ENCODE results near the gene BACH2. TPM values are rescaled to one million over a fixed set of nuclear protein-coding genes. Genes with fewer than 3 reads are reported as not detected.

Gene BACH2
- total and polyA plus RNA-seq, 4 donors: 0.78 to 17.4 (median 3.2) TPM

DNA sequence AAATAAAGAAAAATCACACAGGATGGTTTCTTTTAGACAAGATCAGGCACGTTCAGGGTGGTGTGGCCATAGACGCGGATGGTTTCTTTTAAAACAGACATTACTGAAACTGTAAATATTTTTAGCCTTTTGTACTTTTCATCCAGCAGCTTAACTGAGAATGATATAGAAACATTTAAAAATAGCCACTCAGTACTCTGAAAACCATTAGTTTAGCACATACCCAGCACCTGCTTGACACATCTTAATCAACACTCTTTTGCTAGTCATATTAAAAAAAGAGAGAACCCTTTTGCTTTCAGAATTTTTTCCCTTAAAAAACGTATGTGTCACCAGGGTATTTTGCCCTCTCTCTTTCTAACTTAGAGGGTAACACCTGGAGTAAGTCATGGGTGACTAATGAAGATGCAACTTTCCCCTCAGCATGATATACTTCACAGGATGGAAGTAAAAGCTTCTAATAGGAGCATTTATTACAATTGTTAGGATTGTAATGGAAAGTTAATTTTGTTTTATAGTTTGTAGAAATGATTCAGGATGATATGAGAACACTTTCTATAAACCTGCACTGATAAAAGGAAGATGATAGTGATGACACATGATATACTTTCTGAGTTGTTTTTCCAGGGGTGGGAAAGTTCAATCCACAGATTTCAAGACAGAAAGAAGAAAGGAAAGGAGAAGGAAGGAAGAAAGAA lies 45.2 kb downstream of the BACH2 start:
- 84 to 89% methylated on average over 4 of the region's 4 CpGs for WGBS, 2 donors
- H3K36me3 ChIP-seq (ENCODE audit: control insufficient read depth in 4 of 4, insufficient read depth in 4 of 4, low read length in 4 of 4): peaks cover 0 to 17% (median 6%) of the 10 kb centered on the region in 4 donors
- H3K27ac ChIP-seq (ENCODE audit: low read depth in 1 of 2, low read length in 1 of 2): no peak overlapping the region
- H3K9me3 ChIP-seq (ENCODE audit: control insufficient read depth in 4 of 4, insufficient read depth in 3 of 4, low read length in 3 of 4): no peaks in the 10 kb centered on the region
- ATAC-seq (ENCODE audit: insufficient read depth, low FRiP score) (no peak), DNase-seq (no peak)
- no peak overlapping the region for H3K9ac ChIP-seq (ENCODE audit: insufficient read depth in 1 of 2, low read length in 2 of 2)
- no peaks in the 10 kb centered on the region for H3K4me1 ChIP-seq (ENCODE audit: control insufficient read depth in 5 of 5, insufficient read depth in 5 of 5, low read length in 5 of 5)
- no peaks in the 10 kb centered on the region for H3K27me3 ChIP-seq (ENCODE audit: control insufficient read depth in 3 of 3, insufficient read depth in 3 of 3, low read length in 2 of 3)
- no peak for TF ChIP-seq CTCF (IDR thresholded peaks at IDR 0.05; ENCODE audit: control extremely low read depth, extremely low read depth)
- H3K4me3 ChIP-seq: no peak overlapping the region

- H3K36me3 ChIP-seq (ENCODE audit: control insufficient read depth in 4 of 4, insufficient read depth in 4 of 4, low read length in 4 of 4): peaks cover 0 to 13% (median 4%) of the 10 kb centered on the region in 4 donors
- DNase-seq (no peak), ATAC-seq (ENCODE audit: insufficient read depth, low FRiP score) (no peak)
- H3K9me3 ChIP-seq (ENCODE audit: control insufficient read depth in 4 of 4, insufficient read depth in 3 of 4, low read length in 3 of 4): no peaks in the 10 kb centered on the region
- no peak for TF ChIP-seq CTCF (IDR thresholded peaks at IDR 0.05; ENCODE audit: control extremely low read depth, extremely low read depth)
- H3K4me3 ChIP-seq: no peak overlapping the region
- H3K27me3 ChIP-seq (ENCODE audit: control insufficient read depth in 3 of 3, insufficient read depth in 3 of 3, low read length in 2 of 3): no peaks in the 10 kb centered on the region
- no peaks in the 10 kb centered on the region for H3K4me1 ChIP-seq (ENCODE audit: control insufficient read depth in 5 of 5, insufficient read depth in 5 of 5, low read length in 5 of 5)
- H3K27ac ChIP-seq (ENCODE audit: low read depth in 1 of 2, low read length in 1 of 2): no peak overlapping the region
- no peak overlapping the region for H3K9ac ChIP-seq (ENCODE audit: insufficient read depth in 1 of 2, low read length in 2 of 2)
- 89 to 94% methylated on average over 2 of the region's 2 CpGs for WGBS, 2 donors
Observed at GRCh38 chr6:90250405-90250804, 46.2 kb downstream of the BACH2 start.

- H3K9me3 ChIP-seq (ENCODE audit: control insufficient read depth in 4 of 4, insufficient read depth in 3 of 4, low read length in 3 of 4): no peaks in the 10 kb centered on the region
- H3K36me3 ChIP-seq (ENCODE audit: control insufficient read depth in 4 of 4, insufficient read depth in 4 of 4, low read length in 4 of 4): peaks cover 0 to 11% (median 4%) of the 10 kb centered on the region in 4 donors
- no peak overlapping the region for H3K9ac ChIP-seq (ENCODE audit: insufficient read depth in 1 of 2, low read length in 2 of 2)
- no peaks in the 10 kb centered on the region for H3K27me3 ChIP-seq (ENCODE audit: control insufficient read depth in 3 of 3, insufficient read depth in 3 of 3, low read length in 2 of 3)
- no peak overlapping the region for H3K27ac ChIP-seq (ENCODE audit: low read depth in 1 of 2, low read length in 1 of 2)
- no peaks in the 10 kb centered on the region for H3K4me1 ChIP-seq (ENCODE audit: control insufficient read depth in 5 of 5, insufficient read depth in 5 of 5, low read length in 5 of 5)
- DNase-seq (no peak), ATAC-seq (ENCODE audit: insufficient read depth, low FRiP score) (no peak)
- 95 to 99% methylated on average over 8 of the region's 8 CpGs for WGBS, 2 donors
- no peak overlapping the region for H3K4me3 ChIP-seq
- TF ChIP-seq CTCF (IDR thresholded peaks at IDR 0.05; ENCODE audit: control extremely low read depth, extremely low read depth): no peak
Observed at GRCh38 chr6:90249458-90249857, 47.2 kb downstream of the BACH2 start.

DNA sequence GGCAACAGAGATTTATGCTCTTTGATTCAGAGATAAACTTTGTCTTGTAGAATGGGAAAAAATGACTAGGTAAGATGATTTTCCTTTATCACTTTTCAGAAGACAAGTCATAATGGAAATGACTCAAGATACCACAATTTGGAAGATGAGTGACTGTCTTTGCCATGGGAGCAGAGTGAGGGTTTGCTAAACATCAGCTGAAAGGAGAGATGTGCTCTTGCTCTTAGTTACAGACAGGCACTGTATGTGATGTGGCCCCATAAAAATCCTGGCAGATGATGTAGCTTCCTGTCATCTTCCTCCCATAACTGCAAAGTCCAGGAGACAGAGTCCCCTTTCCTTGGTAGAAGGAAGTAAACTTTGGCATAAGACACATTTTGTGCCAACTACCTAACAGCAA lies 47.6 kb downstream of the BACH2 start:
- Histone ChIP-seq H3K9ac (ENCODE audit: insufficient read depth in 1 of 2, low read length in 2 of 2) (no peak overlapping the region), H3K9me3 (ENCODE audit: control insufficient read depth in 4 of 4, insufficient read depth in 3 of 4, low read length in 3 of 4) (no peaks in the 10 kb centered on the region), H3K4me3 (no peak overlapping the region), H3K27me3 (ENCODE audit: control insufficient read depth in 3 of 3, insufficient read depth in 3 of 3, low read length in 2 of 3) (no peaks in the 10 kb centered on the region), H3K36me3 (ENCODE audit: control insufficient read depth in 4 of 4, insufficient read depth in 4 of 4, low read length in 4 of 4) (peaks cover 0 to 11% (median 4%) of the 10 kb centered on the region in 4 donors), H3K27ac (ENCODE audit: low read depth in 1 of 2, low read length in 1 of 2) (no peak overlapping the region), H3K4me1 (ENCODE audit: control insufficient read depth in 5 of 5, insufficient read depth in 5 of 5, low read length in 5 of 5) (no peaks in the 10 kb centered on the region)
- no peak for TF ChIP-seq CTCF (IDR thresholded peaks at IDR 0.05; ENCODE audit: control extremely low read depth, extremely low read depth)
- ATAC-seq (ENCODE audit: insufficient read depth, low FRiP score) (no peak), DNase-seq (no peak)
